ENCODE measurements around the gene NEMP2.

- TF ChIP-seq RAD21 (IDR thresholded peaks at IDR 0.05; ENCODE audit: low read depth), result no peak
- no peak for TF ChIP-seq EP300 (IDR thresholded peaks at IDR 0.05; ENCODE audit: borderline replicate concordance)
- no peak for TF ChIP-seq REST (IDR thresholded peaks at IDR 0.05; ENCODE audit: low read depth)
- no peak for TF ChIP-seq TAF1 (IDR thresholded peaks at IDR 0.05; ENCODE audit: low read depth)
- no peak for TF ChIP-seq CEBPB (IDR thresholded peaks at IDR 0.05)
- TF ChIP-seq FOXM1 (IDR thresholded peaks at IDR 0.05; ENCODE audit: borderline replicate concordance, low read depth), result no peak
Measured at GRCh38 chr2:190546734-190547133, 12.2 kb upstream of the NEMP2 start.
